PFSK-1 (cell line): ENCODE data around the gene NT5C1A.

Experiments used
- FOXP2 ChIP-seq: optimal IDR thresholded peaks from 2 replicates; pipeline ENCODE3; 2011; ENCODE audit warnings: borderline replicate concordance, control low read depth, inconsistent platforms; ENCODE audit not compliant: insufficient read depth; ENCODE audit errors: extremely low read length, extremely low read depth
- POLR2AphosphoS5 ChIP-seq: IDR thresholded peaks from 2 replicates; pipeline ENCODE4 v1.6.1; 2012; ENCODE audit warnings: low read depth, mild to moderate bottlenecking, control low read depth, low read length, moderate library complexity
- SIN3A ChIP-seq: IDR thresholded peaks from 2 replicates; pipeline ENCODE4 v1.6.1; 2012; ENCODE audit warnings: mild to moderate bottlenecking, low read length, moderate library complexity, borderline replicate concordance; ENCODE audit not compliant: insufficient read depth
- TAF1 ChIP-seq: IDR thresholded peaks from 2 replicates; pipeline ENCODE4 v1.6.1; 2012; ENCODE audit warnings: low read length, control low read depth, borderline replicate concordance; ENCODE audit not compliant: insufficient read depth
- TF ChIP-seq, protein P1 (sequence below), 2 experiments: IDR thresholded peaks; 2 replicates each; pipeline versions ENCODE4 v1.6.1 to v1.8.0; 2011 to 2012; ENCODE audit warnings: low read depth in 2 of 2, low read length in 2 of 2, control low read depth in 1 of 2, inconsistent platforms in 1 of 2, mild to moderate bottlenecking in 1 of 2, moderate library complexity in 1 of 2; ENCODE audit not compliant: insufficient read depth in 1 of 2

The NT5C1A gene

DNA sequence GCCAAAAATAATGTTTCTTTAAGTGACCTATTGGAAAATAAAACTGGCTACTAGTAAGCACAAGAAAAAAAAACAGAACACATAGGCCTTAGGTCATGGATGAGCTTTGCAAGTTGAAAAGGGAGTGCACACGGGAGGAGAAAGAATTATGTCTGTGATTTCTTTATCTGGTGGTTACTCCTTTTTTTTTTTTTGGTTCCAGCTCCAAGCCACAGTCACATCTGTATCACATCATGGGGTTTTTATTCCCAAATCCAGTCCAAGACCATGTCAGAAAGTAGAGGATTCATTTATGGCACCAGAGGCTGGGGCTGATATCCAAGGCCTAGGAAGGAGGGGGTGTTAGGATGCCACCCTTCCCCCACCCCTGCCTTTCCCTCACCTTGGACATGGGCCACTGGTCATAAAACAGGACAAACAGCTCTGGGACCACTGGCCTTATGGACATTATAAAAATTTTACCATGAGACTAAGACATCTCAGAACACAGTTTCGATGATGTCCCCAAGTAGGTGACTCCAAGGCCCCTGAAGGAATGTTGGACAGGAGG is 22.2 kb downstream of the NT5C1A start:
- TF ChIP-seq, protein P1, sequence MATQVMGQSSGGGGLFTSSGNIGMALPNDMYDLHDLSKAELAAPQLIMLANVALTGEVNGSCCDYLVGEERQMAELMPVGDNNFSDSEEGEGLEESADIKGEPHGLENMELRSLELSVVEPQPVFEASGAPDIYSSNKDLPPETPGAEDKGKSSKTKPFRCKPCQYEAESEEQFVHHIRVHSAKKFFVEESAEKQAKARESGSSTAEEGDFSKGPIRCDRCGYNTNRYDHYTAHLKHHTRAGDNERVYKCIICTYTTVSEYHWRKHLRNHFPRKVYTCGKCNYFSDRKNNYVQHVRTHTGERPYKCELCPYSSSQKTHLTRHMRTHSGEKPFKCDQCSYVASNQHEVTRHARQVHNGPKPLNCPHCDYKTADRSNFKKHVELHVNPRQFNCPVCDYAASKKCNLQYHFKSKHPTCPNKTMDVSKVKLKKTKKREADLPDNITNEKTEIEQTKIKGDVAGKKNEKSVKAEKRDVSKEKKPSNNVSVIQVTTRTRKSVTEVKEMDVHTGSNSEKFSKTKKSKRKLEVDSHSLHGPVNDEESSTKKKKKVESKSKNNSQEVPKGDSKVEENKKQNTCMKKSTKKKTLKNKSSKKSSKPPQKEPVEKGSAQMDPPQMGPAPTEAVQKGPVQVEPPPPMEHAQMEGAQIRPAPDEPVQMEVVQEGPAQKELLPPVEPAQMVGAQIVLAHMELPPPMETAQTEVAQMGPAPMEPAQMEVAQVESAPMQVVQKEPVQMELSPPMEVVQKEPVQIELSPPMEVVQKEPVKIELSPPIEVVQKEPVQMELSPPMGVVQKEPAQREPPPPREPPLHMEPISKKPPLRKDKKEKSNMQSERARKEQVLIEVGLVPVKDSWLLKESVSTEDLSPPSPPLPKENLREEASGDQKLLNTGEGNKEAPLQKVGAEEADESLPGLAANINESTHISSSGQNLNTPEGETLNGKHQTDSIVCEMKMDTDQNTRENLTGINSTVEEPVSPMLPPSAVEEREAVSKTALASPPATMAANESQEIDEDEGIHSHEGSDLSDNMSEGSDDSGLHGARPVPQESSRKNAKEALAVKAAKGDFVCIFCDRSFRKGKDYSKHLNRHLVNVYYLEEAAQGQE (IDR thresholded peaks at IDR 0.05; ENCODE audit: insufficient read depth in 1 of 2, low read depth in 2 of 2, low read length in 2 of 2): no peak
- TF ChIP-seq SIN3A (no peak), TAF1 (no peak), FOXP2 (no peak), POLR2AphosphoS5 (no peak)

DNA sequence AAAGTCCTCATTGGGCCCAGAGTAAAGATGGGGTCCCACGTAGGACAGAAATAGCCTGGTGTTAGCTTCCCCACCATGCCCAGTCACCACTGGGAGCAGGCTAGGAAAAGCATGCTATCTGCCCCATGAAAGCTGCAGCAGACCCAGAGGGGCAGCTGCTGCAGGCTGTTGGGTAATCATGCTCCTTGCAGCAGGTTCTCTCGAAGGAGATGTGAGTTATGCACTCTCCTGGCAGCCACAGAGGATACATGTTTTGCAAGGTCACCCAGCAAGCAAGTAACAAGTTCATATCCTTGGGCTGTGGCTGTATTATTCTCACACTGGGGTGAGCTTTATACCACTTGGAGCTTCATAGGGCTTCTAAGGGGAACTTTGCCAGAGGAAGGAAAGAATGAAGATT is 23.4 kb downstream of the NT5C1A start:
- TF ChIP-seq POLR2AphosphoS5: no peak
- TF ChIP-seq SIN3A: no peak
- TF ChIP-seq, protein P1 (IDR thresholded peaks at IDR 0.05; ENCODE audit: insufficient read depth in 1 of 2, low read depth in 2 of 2, low read length in 2 of 2): no peak
- no peak for TF ChIP-seq FOXP2
- TF ChIP-seq TAF1: no peak

DNA sequence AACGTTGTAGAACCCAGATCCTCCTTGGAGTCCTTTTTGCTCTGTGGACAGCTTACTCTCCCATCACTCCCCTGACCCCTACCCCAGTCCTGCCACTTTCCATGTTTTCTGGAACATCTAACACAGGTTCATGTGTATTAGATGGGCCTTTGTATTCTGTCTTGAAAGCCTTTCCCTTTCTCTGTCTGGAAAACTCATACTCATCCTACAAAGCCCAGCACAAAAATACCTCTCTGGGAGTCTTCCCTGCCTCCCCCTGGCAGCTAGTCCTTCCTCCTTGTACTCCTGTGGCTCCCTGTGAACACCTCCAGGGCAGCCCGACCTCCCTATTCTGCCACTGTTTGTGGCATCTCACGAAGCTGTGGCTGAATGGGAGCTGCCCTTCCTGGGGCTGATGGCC is 24.7 kb downstream of the NT5C1A start:
- TF ChIP-seq FOXP2 (no peak), SIN3A (no peak), POLR2AphosphoS5 (no peak), TAF1 (no peak)
- TF ChIP-seq, protein P1 (IDR thresholded peaks at IDR 0.05; ENCODE audit: insufficient read depth in 1 of 2, low read depth in 2 of 2, low read length in 2 of 2): no peak

DNA sequence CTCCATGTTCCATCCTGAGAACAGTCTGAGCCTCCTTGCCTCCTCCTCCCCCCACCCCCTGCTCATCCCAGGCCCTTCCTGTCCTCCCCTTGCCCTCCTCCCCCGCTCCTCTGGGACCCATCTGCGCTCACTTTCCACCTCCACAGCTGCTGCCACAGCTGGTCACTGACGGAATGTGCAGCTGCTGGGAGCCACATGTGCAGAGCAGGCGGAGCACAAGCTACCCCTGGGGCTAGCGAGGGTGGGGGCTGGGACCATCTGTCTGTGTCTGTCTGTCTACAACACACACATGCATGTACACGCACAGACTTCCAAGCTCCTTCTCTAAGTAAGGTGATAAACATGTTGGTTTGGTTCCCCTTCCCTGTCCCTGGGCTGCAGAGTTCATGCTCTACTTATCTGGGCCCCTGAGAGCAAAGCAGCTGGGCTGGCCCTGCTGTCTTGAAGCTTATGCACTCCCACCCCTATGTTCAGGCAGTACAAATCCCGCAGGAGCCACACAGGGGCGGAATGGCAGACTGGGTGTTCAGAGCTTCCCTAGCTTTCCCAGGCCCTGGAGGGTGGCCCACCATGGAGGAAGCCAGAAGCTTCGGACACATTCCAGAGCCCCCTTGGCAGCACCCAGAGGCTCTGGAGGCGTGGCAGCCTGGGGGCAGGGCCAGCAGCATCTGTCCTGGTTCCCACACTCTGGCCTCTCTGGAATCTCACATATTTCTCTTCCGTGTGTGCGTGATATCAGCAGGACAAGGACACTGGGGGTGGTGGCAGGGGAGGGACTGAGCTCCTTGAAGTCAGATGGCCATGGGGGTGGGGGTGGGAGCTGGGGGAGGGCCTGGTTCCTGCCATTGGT is 25.4 kb downstream of the NT5C1A start:
- no peak for TF ChIP-seq TAF1
- TF ChIP-seq, protein P1 (IDR thresholded peaks at IDR 0.05; ENCODE audit: insufficient read depth in 1 of 2, low read depth in 2 of 2, low read length in 2 of 2): no peak
- TF ChIP-seq POLR2AphosphoS5: no peak
- TF ChIP-seq SIN3A: no peak
- TF ChIP-seq FOXP2: no peak
